Parietal lobe (tissue), 2 donors: Measurements from ENCODE around the gene GNB5. TPM values are rescaled to one million over a fixed set of nuclear protein-coding genes. Genes with fewer than 3 reads are reported as not detected.

Experiments used
- small RNA-seq: library from RNA; depleted of rRNA; stranded (forward); fragments of <200 nt; gene quantifications from one replicate; pipeline ENCODE3, GENCODE V24; 2014; ENCODE audit warnings: low replicate concordance
- total RNA-seq: library from RNA; depleted of rRNA; stranded (reverse); fragments of >200 nt; gene quantifications from one replicate; pipeline ENCODE4 v1.2.3, GENCODE V29; 2014

Gene GNB5
- total RNA-seq, result 61.7 TPM

GRCh38 chr15:52191207-52191606 is at the start of gene GNB5:
Gene GNB5, minus strand, starts transcription at chr15:52191392. Its CDS starts 6,716 bp downstream, at chr15:52184676.

Small RNA genes lying within 50 kb of the gene (small RNA-seq; reads per million reads assigned to genes)
- not detected for gene RF00019

Other genes starting within 250 kb of the GNB5 start
- gene LEO1, start 219.6 kb downstream of the GNB5 start, total RNA-seq, result 62.0 TPM
- gene MAPK6, start 172.2 kb downstream of the GNB5 start, total RNA-seq, result 77.9 TPM
- 0.31 TPM for gene BCL2L10, start 78.6 kb downstream of the GNB5 start, total RNA-seq
- 2.8 TPM for gene MYO5C, start 104.4 kb upstream of the GNB5 start, total RNA-seq